OCI-LY7 (cell line): Measurements from ENCODE around the gene RRBP1.

Experiments used
- EZH2phosphoT487 ChIP-seq: fragments of 200-600 bp; sonication (generic); IDR thresholded peaks from 2 replicates; pipeline ENCODE4 v1.6.1; 2018; ENCODE audit warnings: low read depth, borderline replicate concordance, mild to moderate bottlenecking, mixed run types, antibody characterized with exemption, low read length, moderate library complexity, mixed read lengths
- TF ChIP-seq, protein P1 (sequence below): fragments of 200-600 bp; sonication (generic); conservative IDR thresholded peaks from 2 replicates; pipeline ENCODE4 v1.5.1; 2014; ENCODE audit warnings: mild to moderate bottlenecking, antibody characterized with exemption, low read length, moderate library complexity, mixed read lengths

DNA sequence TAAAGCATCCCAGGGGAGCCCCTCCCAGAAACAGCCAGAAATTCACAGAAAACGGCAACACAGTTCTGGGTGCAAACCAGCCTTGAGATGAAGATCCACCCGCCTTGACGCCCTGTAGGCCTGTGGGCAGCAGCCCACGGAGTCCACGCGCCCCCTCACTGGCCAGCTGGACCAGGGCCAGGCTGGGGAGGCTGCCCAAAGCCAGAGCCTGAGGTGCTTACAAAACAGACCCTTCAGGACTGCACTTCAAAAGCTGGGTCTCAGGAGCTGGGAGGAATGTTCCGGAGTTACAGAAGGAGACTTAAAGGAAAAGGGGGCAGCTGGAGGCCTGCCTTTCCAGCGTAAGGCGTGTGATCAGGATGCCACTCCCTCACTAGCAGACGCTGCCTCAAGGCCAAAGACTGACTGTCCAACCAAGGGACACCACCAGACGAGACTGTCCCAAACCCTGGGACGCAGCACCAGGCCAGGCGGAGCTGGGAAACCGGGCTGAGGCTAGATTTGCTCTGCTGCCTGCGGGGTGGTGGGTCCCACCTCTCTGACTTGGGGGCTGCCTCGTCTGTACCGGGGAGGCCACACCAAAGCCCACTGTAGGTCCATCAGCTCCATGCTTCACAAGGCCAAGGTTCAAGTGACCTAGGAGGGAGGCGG lies 48.1 kb downstream of the RRBP1 start:
- TF ChIP-seq, protein P1, sequence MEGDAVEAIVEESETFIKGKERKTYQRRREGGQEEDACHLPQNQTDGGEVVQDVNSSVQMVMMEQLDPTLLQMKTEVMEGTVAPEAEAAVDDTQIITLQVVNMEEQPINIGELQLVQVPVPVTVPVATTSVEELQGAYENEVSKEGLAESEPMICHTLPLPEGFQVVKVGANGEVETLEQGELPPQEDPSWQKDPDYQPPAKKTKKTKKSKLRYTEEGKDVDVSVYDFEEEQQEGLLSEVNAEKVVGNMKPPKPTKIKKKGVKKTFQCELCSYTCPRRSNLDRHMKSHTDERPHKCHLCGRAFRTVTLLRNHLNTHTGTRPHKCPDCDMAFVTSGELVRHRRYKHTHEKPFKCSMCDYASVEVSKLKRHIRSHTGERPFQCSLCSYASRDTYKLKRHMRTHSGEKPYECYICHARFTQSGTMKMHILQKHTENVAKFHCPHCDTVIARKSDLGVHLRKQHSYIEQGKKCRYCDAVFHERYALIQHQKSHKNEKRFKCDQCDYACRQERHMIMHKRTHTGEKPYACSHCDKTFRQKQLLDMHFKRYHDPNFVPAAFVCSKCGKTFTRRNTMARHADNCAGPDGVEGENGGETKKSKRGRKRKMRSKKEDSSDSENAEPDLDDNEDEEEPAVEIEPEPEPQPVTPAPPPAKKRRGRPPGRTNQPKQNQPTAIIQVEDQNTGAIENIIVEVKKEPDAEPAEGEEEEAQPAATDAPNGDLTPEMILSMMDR, result no peak
- no peak for TF ChIP-seq EZH2phosphoT487
